MM.1S (cell line): ENCODE measurements around the gene C1orf198.

Source experiments
- DNase-seq: peaks from one replicate; pipeline ENCODE4 v3.0.0-alpha.2; 2015
- H2AFZ ChIP-seq: fragments of 300-600 bp; sonication (generic); 2 replicates; pipeline ENCODE4 v1.6.0; 2016; ENCODE audit warnings: antibody characterized with exemption, low read length
- H3F3A ChIP-seq: fragments of 300-600 bp; sonication (generic); 2 replicates; pipeline ENCODE4 v1.6.1; 2016; ENCODE audit warnings: mild to moderate bottlenecking, antibody characterized with exemption, low read length, moderate library complexity, mixed read lengths; ENCODE audit not compliant: insufficient read depth
- H3K27ac ChIP-seq: fragments of 300-600 bp; sonication (generic); 2 replicates; pipeline ENCODE4 v1.5.1; 2016; ENCODE audit warnings: mild to moderate bottlenecking, low read length
- H3K27me3 ChIP-seq: fragments of 300-600 bp; sonication (generic); replicated peaks from 2 replicates; pipeline ENCODE4 v1.6.0; 2016; ENCODE audit warnings: low read length; ENCODE audit not compliant: insufficient read depth
- H3K36me3 ChIP-seq: fragments of 300-600 bp; sonication (generic); replicated peaks from 2 replicates; pipeline ENCODE4 v1.6.1; 2016; ENCODE audit warnings: mild to moderate bottlenecking, low read length, mixed read lengths; ENCODE audit not compliant: insufficient read depth
- H3K4me1 ChIP-seq: fragments of 300-600 bp; sonication (generic); 2 replicates; pipeline ENCODE4 v1.6.1; 2016; ENCODE audit warnings: low read length, mixed read lengths
- H3K4me2 ChIP-seq: fragments of 300-600 bp; sonication (generic); 2 replicates; pipeline ENCODE4 v1.6.0; 2016; ENCODE audit warnings: low read depth, low read length
- H3K4me3 ChIP-seq: fragments of 300-600 bp; sonication (generic); 2 replicates; pipeline ENCODE4 v1.5.1; 2016; ENCODE audit warnings: low read length, mixed read lengths
- H3K79me2 ChIP-seq: fragments of 300-600 bp; sonication (generic); 2 replicates; pipeline ENCODE4 v1.6.1; 2016; ENCODE audit warnings: mixed run types, low read length, mixed read lengths
- H3K9ac ChIP-seq: fragments of 300-600 bp; sonication (generic); 2 replicates; pipeline ENCODE4 v1.6.1; 2016; ENCODE audit warnings: low read length, mixed read lengths
- H3K9me2 ChIP-seq: fragments of 300-600 bp; sonication (generic); replicated peaks from 2 replicates; pipeline ENCODE4 v1.6.1; 2016; ENCODE audit warnings: mild to moderate bottlenecking, low read length, mixed read lengths; ENCODE audit not compliant: insufficient read depth
- H3K9me3 ChIP-seq: fragments of 300-600 bp; sonication (generic); replicated peaks from 2 replicates; pipeline ENCODE4 v1.6.1; 2016; ENCODE audit warnings: mild to moderate bottlenecking, low read length, mixed read lengths; ENCODE audit not compliant: insufficient read depth
- H4K20me1 ChIP-seq: fragments of 300-600 bp; sonication (generic); 2 replicates; pipeline ENCODE4 v1.6.1; 2016; ENCODE audit warnings: mild to moderate bottlenecking, low read length, moderate library complexity, mixed read lengths; ENCODE audit not compliant: insufficient read depth
- EZH2 ChIP-seq: fragments of 300-600 bp; sonication (generic); optimal IDR thresholded peaks from 2 replicates; pipeline ENCODE3; 2017; ENCODE audit warnings: low read depth, mild to moderate bottlenecking, antibody characterized with exemption, low read length, mixed read lengths
- EZH2phosphoT487 ChIP-seq: fragments of 300-600 bp; sonication (generic); IDR thresholded peaks from 2 replicates; pipeline ENCODE4 v1.6.1; 2018; ENCODE audit warnings: antibody characterized with exemption, low read length
- TF ChIP-seq, protein P1 (sequence below): fragments of 300-600 bp; sonication (generic); IDR thresholded peaks from 2 replicates; pipeline ENCODE4 v1.5.1; 2016; ENCODE audit warnings: antibody characterized with exemption, low read length, mixed read lengths

The C1orf198 gene

DNA sequence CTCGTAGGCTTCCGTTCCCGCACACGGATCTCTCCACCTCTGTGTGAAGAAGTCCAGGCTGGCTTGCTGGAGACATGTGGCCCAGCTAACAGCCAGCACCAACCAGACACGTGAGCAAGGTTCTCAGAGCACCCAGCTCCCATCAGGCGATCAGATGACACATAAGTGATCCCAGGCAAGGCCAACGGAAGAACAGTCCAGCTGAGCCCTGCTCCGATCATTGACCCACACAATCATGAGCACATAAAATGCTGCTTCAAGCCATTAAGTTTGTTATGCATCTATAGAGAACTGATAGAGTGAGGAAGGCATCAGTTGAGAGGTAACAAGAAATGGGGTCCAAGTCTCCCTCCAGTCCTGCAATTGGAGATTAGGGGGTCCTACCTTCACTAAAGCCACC lies 15.4 kb downstream of the C1orf198 start:
- H3K9me2 ChIP-seq, result no peaks in the 10 kb centered on the region
- H2AFZ ChIP-seq, result no peak overlapping the region
- no peak for DNase-seq
- H3K4me1 ChIP-seq, result no peaks in the 10 kb centered on the region
- H3K4me2 ChIP-seq, result no peak overlapping the region
- TF ChIP-seq EZH2, result no peak
- TF ChIP-seq EZH2phosphoT487, result no peak
- TF ChIP-seq, protein P1, sequence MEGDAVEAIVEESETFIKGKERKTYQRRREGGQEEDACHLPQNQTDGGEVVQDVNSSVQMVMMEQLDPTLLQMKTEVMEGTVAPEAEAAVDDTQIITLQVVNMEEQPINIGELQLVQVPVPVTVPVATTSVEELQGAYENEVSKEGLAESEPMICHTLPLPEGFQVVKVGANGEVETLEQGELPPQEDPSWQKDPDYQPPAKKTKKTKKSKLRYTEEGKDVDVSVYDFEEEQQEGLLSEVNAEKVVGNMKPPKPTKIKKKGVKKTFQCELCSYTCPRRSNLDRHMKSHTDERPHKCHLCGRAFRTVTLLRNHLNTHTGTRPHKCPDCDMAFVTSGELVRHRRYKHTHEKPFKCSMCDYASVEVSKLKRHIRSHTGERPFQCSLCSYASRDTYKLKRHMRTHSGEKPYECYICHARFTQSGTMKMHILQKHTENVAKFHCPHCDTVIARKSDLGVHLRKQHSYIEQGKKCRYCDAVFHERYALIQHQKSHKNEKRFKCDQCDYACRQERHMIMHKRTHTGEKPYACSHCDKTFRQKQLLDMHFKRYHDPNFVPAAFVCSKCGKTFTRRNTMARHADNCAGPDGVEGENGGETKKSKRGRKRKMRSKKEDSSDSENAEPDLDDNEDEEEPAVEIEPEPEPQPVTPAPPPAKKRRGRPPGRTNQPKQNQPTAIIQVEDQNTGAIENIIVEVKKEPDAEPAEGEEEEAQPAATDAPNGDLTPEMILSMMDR, result no peak
- H3K79me2 ChIP-seq, result no peaks in the 10 kb centered on the region
- no peaks in the 10 kb centered on the region for H4K20me1 ChIP-seq
- no peak overlapping the region for H3K4me3 ChIP-seq
- H3K9me3 ChIP-seq, result no peaks in the 10 kb centered on the region
- H3K36me3 ChIP-seq, result no peaks in the 10 kb centered on the region
- H3K27ac ChIP-seq, result no peak overlapping the region
- H3K27me3 ChIP-seq, result no peaks in the 10 kb centered on the region
- no peak overlapping the region for H3K9ac ChIP-seq
- no peaks in the 10 kb centered on the region for H3F3A ChIP-seq

- TF ChIP-seq EZH2 (no peak), EZH2phosphoT487 (no peak)
- TF ChIP-seq, protein P1, result no peak
- Histone ChIP-seq H3K4me3 (no peak overlapping the region), H4K20me1 (no peaks in the 10 kb centered on the region), H3K9ac (no peak overlapping the region), H3K27me3 (no peaks in the 10 kb centered on the region), H3K79me2 (no peaks in the 10 kb centered on the region), H3K4me2 (no peak overlapping the region), H3F3A (no peaks in the 10 kb centered on the region), H3K9me3 (no peaks in the 10 kb centered on the region), H3K4me1 (no peaks in the 10 kb centered on the region), H3K27ac (no peak overlapping the region), H3K9me2 (no peaks in the 10 kb centered on the region), H3K36me3 (no peaks in the 10 kb centered on the region), H2AFZ (no peak overlapping the region)
- DNase-seq, result no peak
Observed at GRCh38 chr1:230851291-230851691, 17.0 kb downstream of the C1orf198 start.

GRCh38 chr1:230850547-230850946 lies 17.8 kb downstream of the C1orf198 start:
- H3K79me2 ChIP-seq, result no peaks in the 10 kb centered on the region
- H3K4me3 ChIP-seq, result no peak overlapping the region
- no peaks in the 10 kb centered on the region for H3K9me2 ChIP-seq
- DNase-seq, result no peak
- H3F3A ChIP-seq, result no peaks in the 10 kb centered on the region
- H3K36me3 ChIP-seq, result no peaks in the 10 kb centered on the region
- no peaks in the 10 kb centered on the region for H3K9me3 ChIP-seq
- H3K9ac ChIP-seq, result no peak overlapping the region
- no peaks in the 10 kb centered on the region for H3K27me3 ChIP-seq
- no peak overlapping the region for H3K4me2 ChIP-seq
- no peaks in the 10 kb centered on the region for H3K4me1 ChIP-seq
- H3K27ac ChIP-seq, result no peak overlapping the region
- TF ChIP-seq, protein P1, result no peak
- TF ChIP-seq EZH2phosphoT487 (no peak), EZH2 (no peak)
- no peaks in the 10 kb centered on the region for H4K20me1 ChIP-seq
- no peak overlapping the region for H2AFZ ChIP-seq
